SK-N-SH (cell line): ENCODE results near the gene NAV1. TPM values are rescaled to one million over a fixed set of nuclear protein-coding genes. Genes with fewer than 3 reads are reported as not detected.

Experiments used
- CTCF ChIA-PET: fragments of 300-600, 350-600 bp; formaldehyde crosslinking; extraction: SDS; loops from one replicate; lab custom pipeline; 2021; lab: Yijun Ruan, JAX
- POLR2A ChIA-PET: fragments of 350-600 bp; sonication (Branson Sonifier 250); formaldehyde crosslinking; extraction: SDS; loops from one replicate; lab custom pipeline; 2020; ENCODE audit warnings: antibody characterized with exemption, inconsistent platforms; lab: Yijun Ruan, JAX
- DNase-seq: peaks from one replicate; pipeline ENCODE4 v3.0.0; 2012
- H2AFZ ChIP-seq: fragments of 200-600 bp; sonication (generic); 2 replicates; pipeline ENCODE4 v1.8.1; 2016; ENCODE audit warnings: antibody characterized with exemption, mild to moderate bottlenecking, low read depth
- H3F3A ChIP-seq: fragments of 200-600 bp; sonication (generic); replicated peaks from 2 replicates; pipeline ENCODE3; 2016; ENCODE audit warnings: antibody characterized with exemption, mild to moderate bottlenecking; ENCODE audit not compliant: insufficient read depth
- H3K27ac ChIP-seq, 2 experiments: fragments of 200-500 bp in 1 of 2; fragments of 200-600 bp in 1 of 2; sonication (Bioruptor generic) in 1 of 2; sonication (generic), shearing (Covaris generic) in 1 of 2; 2 replicates each; pipeline versions ENCODE4 v1.5.1 to v1.6.1; 2014 to 2016; ENCODE audit warnings: low read depth in 2 of 2, inconsistent platforms in 1 of 2, low read length in 1 of 2, mild to moderate bottlenecking in 1 of 2, mixed read lengths in 1 of 2
- H3K27me3 ChIP-seq: fragments of 200-600 bp; sonication (generic), shearing (Covaris generic); 2 replicates; pipeline ENCODE4 v1.6.1; 2016; ENCODE audit warnings: mixed run types; ENCODE audit not compliant: insufficient read depth
- H3K36me3 ChIP-seq, 2 experiments: fragments of 200-500 bp in 1 of 2; fragments of 200-600 bp in 1 of 2; sonication (Bioruptor generic) in 1 of 2; sonication (generic) in 1 of 2; replicated peaks in 1 of 2; 2 replicates each; pipeline versions ENCODE3 to v1.5.1; 2014 to 2016; ENCODE audit warnings: low read length in 1 of 2, mild to moderate bottlenecking in 1 of 2; ENCODE audit not compliant: insufficient read depth in 2 of 2, control insufficient read depth in 1 of 2
- H3K4me1 ChIP-seq, 2 experiments: fragments of 200-500 bp in 1 of 2; fragments of 200-600 bp in 1 of 2; sonication (Bioruptor generic) in 1 of 2; sonication (generic), shearing (Covaris generic) in 1 of 2; 2 replicates each; pipeline versions ENCODE4 v1.5.1 to v1.6.1; 2014 to 2016; ENCODE audit warnings: low read depth in 1 of 2, low read length in 1 of 2, mixed run types in 1 of 2; ENCODE audit not compliant: insufficient read depth in 2 of 2, control insufficient read depth in 1 of 2
- H3K4me2 ChIP-seq: fragments of 200-600 bp; sonication (generic), shearing (Covaris generic); 2 replicates; pipeline ENCODE4 v1.6.1; 2017; ENCODE audit warnings: mixed run types
- H3K4me3 ChIP-seq, 2 experiments: fragments of 200-500 bp in 1 of 2; fragments of 200-600 bp in 1 of 2; sonication (Bioruptor generic) in 1 of 2; sonication (generic), shearing (Covaris generic) in 1 of 2; 2 replicates each; pipeline versions ENCODE4 v1.5.1 to v1.8.1; 2014 to 2016; ENCODE audit warnings: low read depth in 2 of 2, inconsistent platforms in 1 of 2, low read length in 1 of 2, mild to moderate bottlenecking in 1 of 2, mixed read lengths in 1 of 2, moderate library complexity in 1 of 2
- H3K79me2 ChIP-seq: fragments of 200-600 bp; sonication (generic); 2 replicates; pipeline ENCODE4 v1.8.1; 2017; ENCODE audit warnings: mild to moderate bottlenecking; ENCODE audit not compliant: insufficient read depth
- H3K9ac ChIP-seq: fragments of 200-600 bp; sonication (generic); 2 replicates; pipeline ENCODE4 v1.6.1; 2017; ENCODE audit warnings: mixed run types
- H3K9me2 ChIP-seq: fragments of 200-600 bp; sonication (generic); 2 replicates; pipeline ENCODE4 v1.6.1; 2017; ENCODE audit warnings: mixed run types
- H3K9me3 ChIP-seq: fragments of 200-600 bp; sonication (generic); 2 replicates; pipeline ENCODE4 v1.6.1; 2017; ENCODE audit warnings: mixed run types, mild to moderate bottlenecking, moderate library complexity
- H4K20me1 ChIP-seq: fragments of 200-600 bp; sonication (generic); 2 replicates; pipeline ENCODE4 v1.6.1; 2017; ENCODE audit warnings: mild to moderate bottlenecking, mixed run types; ENCODE audit not compliant: insufficient read depth
- ELF1 ChIP-seq: IDR thresholded peaks from 2 replicates; pipeline ENCODE4 v1.4.0; 2012
- EP300 ChIP-seq, 2 experiments: IDR thresholded peaks; 2 replicates each; pipeline versions ENCODE4 v1.4.0 to v1.6.1; 2012; ENCODE audit warnings: borderline replicate concordance in 1 of 2, low read depth in 1 of 2, low read length in 1 of 2
- FOSL2 ChIP-seq: IDR thresholded peaks from 2 replicates; pipeline ENCODE4 v1.4.0; 2012; ENCODE audit warnings: low read depth, mild to moderate bottlenecking, moderate library complexity, borderline replicate concordance
- GABPA ChIP-seq: IDR thresholded peaks from 2 replicates; pipeline ENCODE4 v1.4.0; 2012; ENCODE audit warnings: low read depth, mild to moderate bottlenecking
- MEF2A ChIP-seq: IDR thresholded peaks from 2 replicates; pipeline ENCODE4 v1.4.0; 2012; ENCODE audit warnings: low read depth, borderline replicate concordance
- MXI1 ChIP-seq: IDR thresholded peaks from 2 replicates; pipeline ENCODE4 v1.6.1; 2012; ENCODE audit warnings: mild to moderate bottlenecking, low read depth, low read length, improper control_type of control experiment
- NFIC ChIP-seq: IDR thresholded peaks from 2 replicates; pipeline ENCODE4 v1.4.0; 2012; ENCODE audit warnings: borderline replicate concordance
- NRF1 ChIP-seq: IDR thresholded peaks from 2 replicates; pipeline ENCODE4 v1.6.1; 2012; ENCODE audit warnings: low read depth, mild to moderate bottlenecking, low read length
- POLR2AphosphoS5 ChIP-seq: IDR thresholded peaks from 2 replicates; pipeline ENCODE4 v1.6.1; 2012; ENCODE audit warnings: low read depth, low read length
- RFX5 ChIP-seq: IDR thresholded peaks from 2 replicates; pipeline ENCODE4 v1.6.1; 2012; ENCODE audit warnings: mild to moderate bottlenecking, improper control_type of control experiment, low read length
- RXRA ChIP-seq: IDR thresholded peaks from 2 replicates; pipeline ENCODE4 v1.4.0; 2012; ENCODE audit warnings: low read depth, mild to moderate bottlenecking, borderline replicate concordance
- SMC3 ChIP-seq: IDR thresholded peaks from 2 replicates; pipeline ENCODE4 v1.6.1; 2012; ENCODE audit warnings: low read depth, low read length, improper control_type of control experiment
- TEAD4 ChIP-seq: IDR thresholded peaks from 2 replicates; pipeline ENCODE4 v1.4.0; 2012; ENCODE audit warnings: mild to moderate bottlenecking, borderline replicate concordance; ENCODE audit not compliant: insufficient read depth
- YY1 ChIP-seq: IDR thresholded peaks from 2 replicates; pipeline ENCODE4 v1.4.0; 2012; ENCODE audit warnings: low read depth, mild to moderate bottlenecking
- WGBS: methylation state at CpG from one replicate; pipeline ENCODE4 v1.1.6; 2017; ENCODE audit warnings: low lambda C conversion rate; 5-methylcytosine and 5-hydroxymethylcytosine counted together
- polyA plus RNA-seq, 3 experiments: library from polyadenylated mRNA; depleted of rRNA; stranded (reverse); fragments of >200 nt; gene quantifications; 2 replicates each; pipeline ENCODE4 v1.2.3, GENCODE V29; 2012
- TF ChIP-seq, protein P1 (sequence below): IDR thresholded peaks from 2 replicates; pipeline ENCODE4 v1.4.0; 2012; ENCODE audit warnings: low read depth, borderline replicate concordance
- TF ChIP-seq, protein P2 (sequence below): IDR thresholded peaks from 2 replicates; pipeline ENCODE4; 2012
- TF ChIP-seq, protein P3 (sequence below): fragments of 150-350 bp; IDR thresholded peaks from 2 replicates; pipeline ENCODE4 v1.6.1; 2017; ENCODE audit warnings: antibody characterized with exemption, low read length, low read depth, borderline replicate concordance
- TF ChIP-seq, protein P4 (sequence below): fragments of 200-600 bp; sonication (generic); IDR thresholded peaks from 2 replicates; pipeline ENCODE4 v1.6.1; 2017; ENCODE audit warnings: antibody characterized with exemption, mild to moderate bottlenecking, moderate library complexity
- TF ChIP-seq, protein P5 (sequence below): IDR thresholded peaks from 2 replicates; pipeline ENCODE4 v1.4.0; 2012; ENCODE audit warnings: low read depth

Gene NAV1
- polyA plus RNA-seq, 1 of the 3 experiments (the other 2 are of a cell fraction): 16.1 TPM

DNA sequence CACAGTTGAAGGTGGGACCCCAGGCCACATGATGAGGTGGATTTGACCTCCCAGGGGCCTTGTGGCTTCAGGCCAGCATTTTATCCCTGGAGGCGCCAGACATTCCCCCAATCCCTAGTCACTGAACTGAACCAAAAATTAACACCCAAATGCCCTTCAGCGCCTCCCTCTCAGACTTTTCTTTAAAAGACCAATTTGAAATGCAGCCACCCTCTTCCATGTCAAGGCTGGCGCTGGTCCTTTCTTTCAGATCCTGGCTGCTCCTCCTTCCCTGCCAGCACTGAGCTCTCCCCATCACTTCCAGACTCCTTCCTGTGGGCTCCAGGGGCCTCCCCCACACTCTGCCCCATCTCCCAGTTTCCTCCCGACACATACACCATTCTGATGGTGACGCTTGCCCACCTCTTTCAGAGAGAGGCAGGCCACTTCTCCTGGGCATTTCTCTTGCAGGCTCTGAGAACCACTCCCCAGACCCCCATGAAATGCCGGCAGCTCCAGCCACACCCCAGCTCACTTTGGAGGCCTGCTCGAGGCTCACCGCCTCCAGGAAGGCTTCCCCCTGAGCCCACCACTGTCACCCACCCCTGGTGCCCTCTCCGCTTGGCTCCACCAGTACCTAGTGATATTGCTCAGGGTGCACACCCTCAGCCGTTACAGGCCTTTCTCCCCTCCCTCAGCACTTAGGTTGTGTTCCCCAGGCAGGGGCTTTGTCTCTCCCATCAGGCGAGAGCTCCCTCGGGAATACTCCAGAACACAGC is 27.0 kb downstream of the NAV1 start:
- Histone ChIP-seq H3K79me2 (peaks cover 100% of the 10 kb centered on the region), H3F3A (peaks cover 24% of the 10 kb centered on the region)
- no peak for TF ChIP-seq TEAD4
- no peak for TF ChIP-seq YY1
- TF ChIP-seq, protein P1, sequence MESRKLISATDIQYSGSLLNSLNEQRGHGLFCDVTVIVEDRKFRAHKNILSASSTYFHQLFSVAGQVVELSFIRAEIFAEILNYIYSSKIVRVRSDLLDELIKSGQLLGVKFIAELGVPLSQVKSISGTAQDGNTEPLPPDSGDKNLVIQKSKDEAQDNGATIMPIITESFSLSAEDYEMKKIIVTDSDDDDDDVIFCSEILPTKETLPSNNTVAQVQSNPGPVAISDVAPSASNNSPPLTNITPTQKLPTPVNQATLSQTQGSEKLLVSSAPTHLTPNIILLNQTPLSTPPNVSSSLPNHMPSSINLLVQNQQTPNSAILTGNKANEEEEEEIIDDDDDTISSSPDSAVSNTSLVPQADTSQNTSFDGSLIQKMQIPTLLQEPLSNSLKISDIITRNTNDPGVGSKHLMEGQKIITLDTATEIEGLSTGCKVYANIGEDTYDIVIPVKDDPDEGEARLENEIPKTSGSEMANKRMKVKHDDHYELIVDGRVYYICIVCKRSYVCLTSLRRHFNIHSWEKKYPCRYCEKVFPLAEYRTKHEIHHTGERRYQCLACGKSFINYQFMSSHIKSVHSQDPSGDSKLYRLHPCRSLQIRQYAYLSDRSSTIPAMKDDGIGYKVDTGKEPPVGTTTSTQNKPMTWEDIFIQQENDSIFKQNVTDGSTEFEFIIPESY: no peak
- TF ChIP-seq SMC3: no peak
- TF ChIP-seq, protein P2, sequence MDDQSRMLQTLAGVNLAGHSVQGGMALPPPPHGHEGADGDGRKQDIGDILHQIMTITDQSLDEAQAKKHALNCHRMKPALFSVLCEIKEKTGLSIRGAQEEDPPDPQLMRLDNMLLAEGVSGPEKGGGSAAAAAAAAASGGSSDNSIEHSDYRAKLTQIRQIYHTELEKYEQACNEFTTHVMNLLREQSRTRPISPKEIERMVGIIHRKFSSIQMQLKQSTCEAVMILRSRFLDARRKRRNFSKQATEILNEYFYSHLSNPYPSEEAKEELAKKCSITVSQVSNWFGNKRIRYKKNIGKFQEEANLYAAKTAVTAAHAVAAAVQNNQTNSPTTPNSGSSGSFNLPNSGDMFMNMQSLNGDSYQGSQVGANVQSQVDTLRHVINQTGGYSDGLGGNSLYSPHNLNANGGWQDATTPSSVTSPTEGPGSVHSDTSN: no peak
- TF ChIP-seq ELF1: no peak
- no peak for TF ChIP-seq MXI1
- no peak for TF ChIP-seq NRF1
- TF ChIP-seq, protein P3, sequence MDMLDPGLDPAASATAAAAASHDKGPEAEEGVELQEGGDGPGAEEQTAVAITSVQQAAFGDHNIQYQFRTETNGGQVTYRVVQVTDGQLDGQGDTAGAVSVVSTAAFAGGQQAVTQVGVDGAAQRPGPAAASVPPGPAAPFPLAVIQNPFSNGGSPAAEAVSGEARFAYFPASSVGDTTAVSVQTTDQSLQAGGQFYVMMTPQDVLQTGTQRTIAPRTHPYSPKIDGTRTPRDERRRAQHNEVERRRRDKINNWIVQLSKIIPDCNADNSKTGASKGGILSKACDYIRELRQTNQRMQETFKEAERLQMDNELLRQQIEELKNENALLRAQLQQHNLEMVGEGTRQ: no peak
- no peak for TF ChIP-seq RFX5
- TF ChIP-seq, protein P4, sequence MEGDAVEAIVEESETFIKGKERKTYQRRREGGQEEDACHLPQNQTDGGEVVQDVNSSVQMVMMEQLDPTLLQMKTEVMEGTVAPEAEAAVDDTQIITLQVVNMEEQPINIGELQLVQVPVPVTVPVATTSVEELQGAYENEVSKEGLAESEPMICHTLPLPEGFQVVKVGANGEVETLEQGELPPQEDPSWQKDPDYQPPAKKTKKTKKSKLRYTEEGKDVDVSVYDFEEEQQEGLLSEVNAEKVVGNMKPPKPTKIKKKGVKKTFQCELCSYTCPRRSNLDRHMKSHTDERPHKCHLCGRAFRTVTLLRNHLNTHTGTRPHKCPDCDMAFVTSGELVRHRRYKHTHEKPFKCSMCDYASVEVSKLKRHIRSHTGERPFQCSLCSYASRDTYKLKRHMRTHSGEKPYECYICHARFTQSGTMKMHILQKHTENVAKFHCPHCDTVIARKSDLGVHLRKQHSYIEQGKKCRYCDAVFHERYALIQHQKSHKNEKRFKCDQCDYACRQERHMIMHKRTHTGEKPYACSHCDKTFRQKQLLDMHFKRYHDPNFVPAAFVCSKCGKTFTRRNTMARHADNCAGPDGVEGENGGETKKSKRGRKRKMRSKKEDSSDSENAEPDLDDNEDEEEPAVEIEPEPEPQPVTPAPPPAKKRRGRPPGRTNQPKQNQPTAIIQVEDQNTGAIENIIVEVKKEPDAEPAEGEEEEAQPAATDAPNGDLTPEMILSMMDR: no peak
- TF ChIP-seq FOSL2: no peak
- no peak for TF ChIP-seq EP300 (IDR thresholded peaks at IDR 0.05; ENCODE audit: borderline replicate concordance in 1 of 2, low read depth in 1 of 2, low read length in 1 of 2)
- TF ChIP-seq POLR2AphosphoS5: no peak
- no peak for TF ChIP-seq RXRA
- TF ChIP-seq, protein P5, sequence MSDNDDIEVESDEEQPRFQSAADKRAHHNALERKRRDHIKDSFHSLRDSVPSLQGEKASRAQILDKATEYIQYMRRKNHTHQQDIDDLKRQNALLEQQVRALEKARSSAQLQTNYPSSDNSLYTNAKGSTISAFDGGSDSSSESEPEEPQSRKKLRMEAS: no peak
- no peak for TF ChIP-seq MEF2A
- TF ChIP-seq NFIC: no peak
- no peak for TF ChIP-seq GABPA
- TF ChIP-seq, all 33 proteins: peak for 0
- no peak for DNase-seq
- H2AFZ ChIP-seq: no peak overlapping the region
- CTCF ChIA-PET: interaction anchor here (1.1 to 2.0 kb wide), 3 partner anchors 35 to 143 kb away, joined by 3 to 6 read pairs (median 5); no protein-coding TSS in a partner anchor
- no peak overlapping the region for H3K9ac ChIP-seq
- no peaks in the 10 kb centered on the region for H3K9me2 ChIP-seq
- H3K9me3 ChIP-seq: no peaks in the 10 kb centered on the region
- peaks cover 22 to 55% of the 10 kb centered on the region in 2 experiments for H3K4me1 ChIP-seq
- H4K20me1 ChIP-seq: peaks cover 91% of the 10 kb centered on the region
- peaks cover 4 to 19% of the 10 kb centered on the region in 2 experiments for H3K36me3 ChIP-seq
- H3K4me2 ChIP-seq: no peak overlapping the region
- H3K27me3 ChIP-seq: no peaks in the 10 kb centered on the region
- POLR2A ChIA-PET: no interaction called here
- WGBS: 93% methylated on average over 12 of the region's 12 CpGs
- no peak overlapping the region for H3K4me3 ChIP-seq
- H3K27ac ChIP-seq: no peak overlapping the region
